ENCODE data around the gene RGS14. TPM values are rescaled to one million over a fixed set of nuclear protein-coding genes. Genes with fewer than 3 reads are reported as not detected.
"Not testable (repeated sequence)": the region's sequence is repeated elsewhere in the genome, so short reads cannot be mapped to it uniquely, and the experiment has no call there.

The RGS14 gene
- total RNA-seq, 1 experiment from 2014 or later = 9.4 TPM

- no peak for TF ChIP-seq CTCF (IDR thresholded peaks at IDR 0.05 in 2 of 3, conservative IDR thresholded peaks at IDR 0.05 in 1 of 3; ENCODE audit: borderline replicate concordance in 1 of 3, insufficient read depth in 1 of 3, low read depth in 2 of 3, low read length in 2 of 3)
These were observed 2.1 kb downstream of the RGS14 start (continued) for GRCh38 chr5:177359860-177360259.

GRCh38 chr5:177360740-177361139, 3.0 kb downstream of the RGS14 start:
- H3K79me2 ChIP-seq (ENCODE audit: insufficient read depth, low read length); H3K4me2 ChIP-seq (ENCODE audit: low read length); H3K9me2 ChIP-seq (ENCODE audit: insufficient read depth); H3K9me3 ChIP-seq (ENCODE audit: control insufficient read depth in 1 of 2, insufficient read depth in 1 of 2, low read depth in 1 of 2, low read length in 2 of 2); H3K36me3 ChIP-seq (ENCODE audit: control insufficient read depth in 1 of 2, insufficient read depth in 2 of 2, low read length in 2 of 2); BruUV-seq (replicated peaks); H3K27me3 ChIP-seq (ENCODE audit: insufficient read depth, low read length); H2AFZ ChIP-seq (ENCODE audit: low read depth, low read length, poor library complexity, severe bottlenecking); H4K20me1 ChIP-seq (ENCODE audit: insufficient read depth); H3K27ac ChIP-seq (ENCODE audit: low read depth, low read length); H3K9ac ChIP-seq (ENCODE audit: low read length); RAD21 ChIA-PET (ENCODE audit: low non-redundant PET in 1 of 2, low total read pairs in 2 of 2, uncharacterized antibody in 2 of 2, unreplicated experiment in 2 of 2); intact Hi-C loops (cut with micrococcal nuclease); H3K4me3 ChIP-seq (replicated peaks in 1 of 2; ENCODE audit: low read depth in 1 of 2, low read length in 2 of 2); ATAC-seq; DNase-seq (ENCODE audit: low read depth, low spot score): not testable (repeated sequence)
- ChIA-PET POLR2A (interaction anchor here (0.8 to 0.9 kb wide), 2 partner anchors 9 to 10 kb away, joined by 3 read pairs; partner anchors contain the start of gene LMAN2), CTCF (interaction anchor here (1.9 kb wide), 1 partner anchor 9 kb away, joined by 10 read pairs; no protein-coding TSS in a partner anchor)
- peaks cover 7 to 24% of the 10 kb centered on the region in 2 experiments; a peak in 3 of 4 replicates for H3K4me1 ChIP-seq (ENCODE audit: control insufficient read depth in 1 of 2, insufficient read depth in 2 of 2, low read length in 2 of 2)

- Histone ChIP-seq H3K4me2 (ENCODE audit: low read length) (no peak overlapping the region), H3K4me3 (replicated peaks in 1 of 2; ENCODE audit: low read depth in 1 of 2, low read length in 2 of 2) (no peak overlapping the region), H3K9me2 (ENCODE audit: insufficient read depth) (no peaks in the 10 kb centered on the region), H3K9ac (ENCODE audit: low read length) (no peak overlapping the region), H3K36me3 (ENCODE audit: control insufficient read depth in 1 of 2, insufficient read depth in 2 of 2, low read length in 2 of 2) (no peaks in the 10 kb centered on the region), H3K9me3 (ENCODE audit: control insufficient read depth in 1 of 2, insufficient read depth in 1 of 2, low read depth in 1 of 2, low read length in 2 of 2) (no peaks in the 10 kb centered on the region), H3K79me2 (ENCODE audit: insufficient read depth, low read length) (no peaks in the 10 kb centered on the region), H3K27ac (ENCODE audit: low read depth, low read length) (no peak overlapping the region), H3K27me3 (ENCODE audit: insufficient read depth, low read length) (no peaks in the 10 kb centered on the region), H4K20me1 (ENCODE audit: insufficient read depth) (no peaks in the 10 kb centered on the region), H2AFZ (ENCODE audit: low read depth, low read length, poor library complexity, severe bottlenecking) (no peak overlapping the region), H3K4me1 (ENCODE audit: control insufficient read depth in 1 of 2, insufficient read depth in 2 of 2, low read length in 2 of 2) (peaks cover 7 to 27% of the 10 kb centered on the region in 2 experiments; a peak in 3 of 4 replicates)
- DNase-seq (ENCODE audit: low read depth, low spot score) (no peak), ATAC-seq (no peak)
- no TSS peak for BruUV-seq (replicated peaks)
- RAD21 ChIA-PET (ENCODE audit: low non-redundant PET in 1 of 2, low total read pairs in 2 of 2, uncharacterized antibody in 2 of 2, unreplicated experiment in 2 of 2) = no interaction called here
- intact Hi-C loops (cut with micrococcal nuclease) = no loop called here
- CTCF ChIA-PET = interaction anchor here (1.9 kb wide), 1 partner anchor 8 kb away, joined by 10 read pairs; no protein-coding TSS in a partner anchor
- TF ChIP-seq POLR2A (IDR thresholded peaks at IDR 0.05; ENCODE audit: borderline replicate concordance, extremely low read depth, insufficient read depth, insufficient read length) = no peak
- no peak for TF ChIP-seq CBX3 (IDR thresholded peaks at IDR 0.05; ENCODE audit: low read depth)
- TF ChIP-seq TCF7L2 (IDR thresholded peaks at IDR 0.05; ENCODE audit: borderline replicate concordance, extremely low read depth, insufficient read depth, insufficient read length) = no peak
- no peak for TF ChIP-seq POLR2AphosphoS5 (IDR thresholded peaks at IDR 0.05; ENCODE audit: low read depth, low read length)
- no peak for TF ChIP-seq EZH2phosphoT487 (IDR thresholded peaks at IDR 0.05; ENCODE audit: borderline replicate concordance)
- no peak for TF ChIP-seq REST (IDR thresholded peaks at IDR 0.05; ENCODE audit: low read depth)
- TF ChIP-seq ELF1 (IDR thresholded peaks at IDR 0.05; ENCODE audit: borderline replicate concordance, low read depth) = no peak
- POLR2A ChIA-PET = interaction anchor here (0.8 kb wide), 1 partner anchor 9 kb away, joined by 3 read pairs; no protein-coding TSS in a partner anchor
These were observed 3.9 kb downstream of the RGS14 start for GRCh38 chr5:177361418-177362291.

Data from HCT116 (cell line).